ENCODE data around the gene OCA2.
"Not testable (repeated sequence)": the region's sequence is repeated elsewhere in the genome, so short reads cannot be mapped to it uniquely, and the experiment has no call there.

OCA2 gene

GRCh38 chr15:27769652-27770051, 329.5 kb downstream of the OCA2 start:
- H3F3A ChIP-seq (ENCODE audit: insufficient read depth, low read length): no peaks in the 10 kb centered on the region
- TF ChIP-seq CTCF (IDR thresholded peaks at IDR 0.05; ENCODE audit: low read length) (no peak), EZH2 (IDR thresholded peaks at IDR 0.05; ENCODE audit: borderline replicate concordance, low read length) (no peak)
- no peak overlapping the region for H3K4me2 ChIP-seq (ENCODE audit: low read length)
- H3K36me3 ChIP-seq (ENCODE audit: insufficient read depth, low read length): no peaks in the 10 kb centered on the region; the same call in 1 of the 2 replicates
- no peak overlapping the region for H3K27ac ChIP-seq (ENCODE audit: low read depth, low read length, poor library complexity, severe bottlenecking)
- H3K9me2 ChIP-seq (ENCODE audit: low read depth, low read length): no peaks in the 10 kb centered on the region
- no peaks in the 10 kb centered on the region for H3K4me1 ChIP-seq (ENCODE audit: insufficient read depth, low read length, severe bottlenecking)
- no peak overlapping the region for H2AFZ ChIP-seq (ENCODE audit: low read length)
- no peak overlapping the region for H3K9ac ChIP-seq (ENCODE audit: low read length)
- H3K9me3 ChIP-seq (ENCODE audit: low read length): no peaks in the 10 kb centered on the region
- no peaks in the 10 kb centered on the region for H3K79me2 ChIP-seq (ENCODE audit: insufficient read depth, low read length)
- H3K4me3 ChIP-seq (ENCODE audit: low read depth, low read length, poor library complexity, severe bottlenecking): no peak overlapping the region
- no peaks in the 10 kb centered on the region for H3K27me3 ChIP-seq (ENCODE audit: insufficient read depth, low read length)
- no peaks in the 10 kb centered on the region for H4K20me1 ChIP-seq (ENCODE audit: insufficient read depth, low read length)

GRCh38 chr15:27768732-27769475, 330.2 kb downstream of the OCA2 start:
- Histone ChIP-seq H3K79me2 (ENCODE audit: insufficient read depth, low read length) (no peaks in the 10 kb centered on the region), H3K4me3 (ENCODE audit: low read depth, low read length, poor library complexity, severe bottlenecking) (no peak overlapping the region), H3K9me2 (ENCODE audit: low read depth, low read length) (no peaks in the 10 kb centered on the region), H3F3A (ENCODE audit: insufficient read depth, low read length) (no peaks in the 10 kb centered on the region), H3K9ac (ENCODE audit: low read length) (no peak overlapping the region), H3K27me3 (ENCODE audit: insufficient read depth, low read length) (no peaks in the 10 kb centered on the region), H2AFZ (ENCODE audit: low read length) (no peak overlapping the region), H4K20me1 (ENCODE audit: insufficient read depth, low read length) (no peaks in the 10 kb centered on the region), H3K9me3 (ENCODE audit: low read length) (no peaks in the 10 kb centered on the region), H3K4me1 (ENCODE audit: insufficient read depth, low read length, severe bottlenecking) (no peaks in the 10 kb centered on the region), H3K36me3 (ENCODE audit: insufficient read depth, low read length) (no peaks in the 10 kb centered on the region; the same call in 1 of the 2 replicates), H3K4me2 (ENCODE audit: low read length) (no peak overlapping the region), H3K27ac (ENCODE audit: low read depth, low read length, poor library complexity, severe bottlenecking) (no peak overlapping the region)
- no peak for TF ChIP-seq EZH2 (IDR thresholded peaks at IDR 0.05; ENCODE audit: borderline replicate concordance, low read length)
- TF ChIP-seq CTCF (IDR thresholded peaks at IDR 0.05; ENCODE audit: low read length): no peak

- no peaks in the 10 kb centered on the region for H3K9me2 ChIP-seq (ENCODE audit: low read depth, low read length)
- H4K20me1 ChIP-seq (ENCODE audit: insufficient read depth, low read length): no peaks in the 10 kb centered on the region
- H3K9ac ChIP-seq (ENCODE audit: low read length): no peak overlapping the region
- no peaks in the 10 kb centered on the region for H3K4me1 ChIP-seq (ENCODE audit: insufficient read depth, low read length, severe bottlenecking)
- no peak overlapping the region for H3K4me2 ChIP-seq (ENCODE audit: low read length)
- H3F3A ChIP-seq (ENCODE audit: insufficient read depth, low read length): no peaks in the 10 kb centered on the region
- no peaks in the 10 kb centered on the region for H3K9me3 ChIP-seq (ENCODE audit: low read length)
- no peak overlapping the region for H3K4me3 ChIP-seq (ENCODE audit: low read depth, low read length, poor library complexity, severe bottlenecking)
- no peak for TF ChIP-seq EZH2 (IDR thresholded peaks at IDR 0.05; ENCODE audit: borderline replicate concordance, low read length)
- no peak for TF ChIP-seq CTCF (IDR thresholded peaks at IDR 0.05; ENCODE audit: low read length)
- no peak overlapping the region for H2AFZ ChIP-seq (ENCODE audit: low read length)
- H3K27ac ChIP-seq (ENCODE audit: low read depth, low read length, poor library complexity, severe bottlenecking): no peak overlapping the region
- no peaks in the 10 kb centered on the region for H3K27me3 ChIP-seq (ENCODE audit: insufficient read depth, low read length)
- H3K79me2 ChIP-seq (ENCODE audit: insufficient read depth, low read length): no peaks in the 10 kb centered on the region
- no peaks in the 10 kb centered on the region; the same call in 1 of the 2 replicates for H3K36me3 ChIP-seq (ENCODE audit: insufficient read depth, low read length)
Measured at GRCh38 chr15:27767918-27768640, 331.0 kb downstream of the OCA2 start.

GRCh38 chr15:27767430-27767829, 331.7 kb downstream of the OCA2 start:
- H2AFZ ChIP-seq (ENCODE audit: low read length); H4K20me1 ChIP-seq (ENCODE audit: insufficient read depth, low read length); H3K27ac ChIP-seq (ENCODE audit: low read depth, low read length, poor library complexity, severe bottlenecking); H3K4me1 ChIP-seq (ENCODE audit: insufficient read depth, low read length, severe bottlenecking); H3K9me2 ChIP-seq (ENCODE audit: low read depth, low read length); H3K4me2 ChIP-seq (ENCODE audit: low read length); H3K4me3 ChIP-seq (ENCODE audit: low read depth, low read length, poor library complexity, severe bottlenecking); H3F3A ChIP-seq (ENCODE audit: insufficient read depth, low read length); H3K79me2 ChIP-seq (ENCODE audit: insufficient read depth, low read length); H3K9me3 ChIP-seq (ENCODE audit: low read length); H3K27me3 ChIP-seq (ENCODE audit: insufficient read depth, low read length); H3K9ac ChIP-seq (ENCODE audit: low read length); H3K36me3 ChIP-seq (ENCODE audit: insufficient read depth, low read length): not testable (repeated sequence)
